ENCODE measurements around the gene POLR3H. TPM values are rescaled to one million over a fixed set of nuclear protein-coding genes. Genes with fewer than 3 reads are reported as not detected.

POLR3H gene
- total and polyA plus RNA-seq, 2 donors (not counting 3 experiments of a cell fraction or from before 2014, with no cell fraction given) = 31.2 to 39.4 TPM

GRCh38 chr22:41488076-41488475 is 56.2 kb downstream of the POLR3H start:
- H3K27ac ChIP-seq (ENCODE audit: insufficient read depth, low read depth, low read length) = no peak overlapping the region
- no peak overlapping the region for H3K4me3 ChIP-seq (replicated peaks in 1 of 3; ENCODE audit: insufficient read depth in 1 of 3, low read depth in 1 of 3, low read length in 3 of 3)
- no peak overlapping the region for H3K4me2 ChIP-seq (ENCODE audit: insufficient read depth, low read length)
- FAIRE-seq = no peak
- dilution Hi-C loops (cut with MboI; ENCODE audit: extremely low pct_ligation_motif_present, low sequenced_read_pairs) (no loop called here), intact Hi-C loops (cut with micrococcal nuclease) (no loop called here)
- no peak for DNase-seq (ENCODE audit: low read depth, low spot score)
- CTCF ChIA-PET = interaction anchor here (1.2 to 1.7 kb wide), 2 partner anchors 29 to 39 kb away, joined by 3 to 6 read pairs; no protein-coding TSS in a partner anchor
- H3K9me1 ChIP-seq (replicated peaks; ENCODE audit: control insufficient read depth, extremely low read depth, insufficient read depth, low read length) = no peaks in the 10 kb centered on the region
- no peak overlapping the region for H2AFZ ChIP-seq (ENCODE audit: low read depth, low read length)
- H4K20me1 ChIP-seq (replicated peaks; ENCODE audit: control insufficient read depth, extremely low read depth, insufficient read depth, low read length) = no peaks in the 10 kb centered on the region
- TF ChIP-seq CTCF (IDR thresholded peaks at IDR 0.05; ENCODE audit: extremely low read depth in 1 of 2, insufficient read depth in 1 of 2, low read depth in 1 of 2, low read length in 2 of 2) (no peak), FOS (IDR thresholded peaks at IDR 0.05; ENCODE audit: borderline replicate concordance, insufficient read depth, low read length) (no peak), JUN (IDR thresholded peaks at IDR 0.05; ENCODE audit: borderline replicate concordance, insufficient read depth, insufficient read length, low read depth) (no peak), GATA2 (IDR thresholded peaks at IDR 0.05; ENCODE audit: insufficient read depth, insufficient read length, low read depth, low read length) (no peak), POLR2A (IDR thresholded peaks at IDR 0.05; ENCODE audit: low read depth, low read length) (no peak), POLR2AphosphoS5 (IDR thresholded peaks at IDR 0.05; ENCODE audit: insufficient read depth, low read depth, low read length) (no peak), MAX (IDR thresholded peaks at IDR 0.05; ENCODE audit: insufficient read depth, insufficient read length) (no peak), EZH2 (IDR thresholded peaks at IDR 0.05; ENCODE audit: borderline replicate concordance, low read depth, low read length, severe bottlenecking) (no peak), MYC (IDR thresholded peaks at IDR 0.05; ENCODE audit: low read depth, low read length) (no peak)
- no peaks in the 10 kb centered on the region for H3K9me3 ChIP-seq (replicated peaks; ENCODE audit: control insufficient read depth, insufficient read depth, low read length)
- peaks cover 38% of the 10 kb centered on the region for H3K79me2 ChIP-seq (ENCODE audit: control insufficient read depth, insufficient read depth, low read length)
- H3K27me3 ChIP-seq (ENCODE audit: control insufficient read depth in 2 of 2, insufficient read depth in 2 of 2, low read length in 2 of 2) = no peaks in the 10 kb centered on the region
- no TSS peak for BruUV-seq (replicated peaks)
- no peaks in the 10 kb centered on the region for H3K36me3 ChIP-seq (ENCODE audit: control insufficient read depth in 2 of 2, extremely low read depth in 1 of 2, insufficient read depth in 2 of 2, low read length in 2 of 2)
- H3K9ac ChIP-seq (replicated peaks; ENCODE audit: extremely low read depth, insufficient read depth, low read length) = no peak overlapping the region
- POLR2A ChIA-PET = no interaction called here
- no peaks in the 10 kb centered on the region for H3K4me1 ChIP-seq (ENCODE audit: control insufficient read depth, extremely low read depth, insufficient read depth, low read length)

Measured in endothelial cell of umbilical vein (primary cell).